NCI-H82 (cell line): ENCODE results near the gene USF2.
"Not testable (repeated sequence)": the region's sequence is repeated elsewhere in the genome, so short reads cannot be mapped to it uniquely, and the experiment has no call there.

ENCODE experiments used
- DNase-seq: peaks from one replicate; lab custom pipeline; 2025; lab: John Stamatoyannopoulos, UW

Gene USF2, protein sequence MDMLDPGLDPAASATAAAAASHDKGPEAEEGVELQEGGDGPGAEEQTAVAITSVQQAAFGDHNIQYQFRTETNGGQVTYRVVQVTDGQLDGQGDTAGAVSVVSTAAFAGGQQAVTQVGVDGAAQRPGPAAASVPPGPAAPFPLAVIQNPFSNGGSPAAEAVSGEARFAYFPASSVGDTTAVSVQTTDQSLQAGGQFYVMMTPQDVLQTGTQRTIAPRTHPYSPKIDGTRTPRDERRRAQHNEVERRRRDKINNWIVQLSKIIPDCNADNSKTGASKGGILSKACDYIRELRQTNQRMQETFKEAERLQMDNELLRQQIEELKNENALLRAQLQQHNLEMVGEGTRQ

DNA sequence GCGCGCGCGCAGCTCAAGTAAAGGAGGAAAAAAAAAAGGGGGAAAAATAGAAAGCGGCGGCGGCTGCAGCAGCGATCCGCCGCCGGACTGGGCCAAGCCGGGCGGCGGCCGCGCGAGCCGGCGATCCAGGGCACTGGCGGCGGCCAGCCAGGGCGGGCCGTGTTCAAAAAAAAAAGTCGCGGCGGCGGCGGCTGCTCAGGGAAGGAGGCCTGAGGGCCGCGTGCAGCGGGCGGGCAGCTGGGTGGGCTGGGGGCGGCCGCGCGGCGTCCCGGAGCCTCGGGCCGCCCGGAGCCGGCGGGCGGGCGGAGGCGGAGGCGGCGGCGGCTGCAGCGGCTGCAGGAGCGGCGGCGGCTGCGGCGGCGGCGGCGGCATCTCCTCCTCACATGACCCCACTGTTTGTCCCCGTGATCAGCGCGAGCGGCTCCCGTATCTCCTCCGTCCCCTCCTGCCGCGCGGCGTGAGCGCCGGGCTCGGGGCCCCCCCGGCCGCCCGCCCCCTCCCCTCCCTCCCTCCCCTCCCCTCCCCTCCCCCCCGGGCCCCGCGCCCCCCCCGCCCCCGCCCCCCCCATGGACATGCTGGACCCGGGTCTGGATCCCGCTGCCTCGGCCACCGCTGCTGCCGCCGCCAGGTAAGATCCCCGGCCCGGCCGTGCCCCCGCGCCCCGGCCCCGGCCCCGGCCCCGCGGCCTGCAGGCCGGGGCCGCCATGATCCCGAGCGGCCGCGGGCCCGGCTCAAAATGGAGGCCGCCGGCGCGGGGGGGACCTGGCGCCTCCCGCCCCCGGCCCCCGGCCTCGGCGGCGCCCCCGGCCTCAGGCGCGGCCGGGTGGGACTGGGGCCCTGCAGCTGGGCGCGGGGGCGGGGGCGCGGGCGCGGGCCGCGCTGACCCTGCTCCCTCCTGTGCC is at the start of gene USF2:
Gene USF2 (plus strand): TSS at position 427 of the 902 bp plus-strand sequence. CDS start 140 bp downstream, at position 567.
- DNase-seq: peak; percentile 88

DNA sequence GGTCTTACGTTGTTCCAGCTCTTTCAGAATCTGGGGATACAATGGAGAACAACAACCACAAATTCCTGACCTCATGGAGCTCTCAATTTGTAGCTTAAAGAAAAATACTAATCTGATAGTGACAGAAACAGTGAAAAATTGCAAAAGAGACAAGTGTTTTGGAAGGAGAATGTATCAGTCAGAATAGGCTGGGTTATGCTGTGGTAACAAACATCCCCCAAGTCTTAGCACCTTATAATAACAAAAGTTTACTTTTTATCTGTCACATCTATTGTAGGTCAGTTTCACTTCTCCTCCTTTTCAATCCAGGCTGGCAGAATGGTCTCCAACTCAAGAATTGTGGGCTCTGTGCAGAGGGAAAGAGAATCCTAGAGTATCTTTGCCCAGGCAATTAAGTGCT is 49.8 kb upstream of the USF2 start:
- DNase-seq: no peak

DNA sequence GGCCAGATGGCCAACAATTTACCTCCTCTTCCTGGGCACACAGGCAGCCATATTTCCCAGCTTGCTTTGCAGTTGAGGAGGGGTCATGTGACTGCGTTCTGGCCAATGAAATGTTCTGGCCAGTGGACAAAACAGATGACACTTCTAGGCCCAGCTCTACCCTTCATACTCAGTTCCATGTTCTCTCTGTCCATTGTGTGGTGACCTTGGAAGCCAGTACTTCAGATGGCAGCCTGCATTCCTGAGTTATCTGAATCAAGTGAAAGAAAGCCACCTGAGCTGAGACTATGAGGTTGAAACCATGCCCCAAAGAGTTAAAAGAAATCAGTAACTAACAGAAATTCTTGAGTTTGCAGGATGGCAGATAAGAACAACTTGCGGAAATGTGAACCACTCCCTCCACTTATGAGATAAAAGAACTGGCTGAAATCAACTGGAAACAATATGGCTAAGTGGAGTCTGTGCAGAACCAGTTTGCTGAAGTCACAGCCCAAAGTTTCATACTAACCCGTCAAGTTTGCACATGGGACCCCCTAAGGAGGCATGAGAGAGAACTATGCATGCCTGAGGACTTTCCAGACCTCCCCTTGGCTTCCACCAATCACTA is 48.3 kb upstream of the USF2 start:
- no peak for DNase-seq

DNA sequence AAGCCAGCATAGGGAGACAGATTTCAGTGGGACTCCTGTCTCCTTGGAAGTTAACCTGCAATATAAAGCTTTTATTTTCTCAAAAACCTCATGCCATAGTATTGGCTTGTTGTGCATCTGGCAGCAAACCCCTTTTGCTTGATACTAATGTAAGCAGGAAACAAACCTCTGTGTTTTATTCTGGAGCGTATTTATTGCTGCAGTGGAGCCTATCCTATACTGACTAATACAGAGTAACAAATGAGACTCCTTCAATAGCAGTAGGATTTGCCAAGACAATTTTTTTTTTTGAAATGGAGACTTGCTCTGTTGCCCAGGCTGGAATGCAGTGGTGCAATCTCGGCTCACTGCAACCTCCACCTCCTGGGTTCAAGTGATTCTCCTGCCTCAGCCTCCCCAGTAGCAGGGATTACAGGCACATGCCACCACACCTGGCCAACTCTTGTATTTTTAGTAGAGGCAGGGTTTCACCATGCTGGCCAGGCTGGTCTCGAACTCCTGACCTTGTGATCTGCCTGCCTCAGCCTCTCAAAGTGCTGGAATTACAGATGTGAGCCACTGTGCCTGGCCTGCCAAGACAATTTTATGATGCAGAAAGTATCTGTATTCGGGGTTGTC is 47.7 kb upstream of the USF2 start:
- not testable (repeated sequence) for DNase-seq

DNA sequence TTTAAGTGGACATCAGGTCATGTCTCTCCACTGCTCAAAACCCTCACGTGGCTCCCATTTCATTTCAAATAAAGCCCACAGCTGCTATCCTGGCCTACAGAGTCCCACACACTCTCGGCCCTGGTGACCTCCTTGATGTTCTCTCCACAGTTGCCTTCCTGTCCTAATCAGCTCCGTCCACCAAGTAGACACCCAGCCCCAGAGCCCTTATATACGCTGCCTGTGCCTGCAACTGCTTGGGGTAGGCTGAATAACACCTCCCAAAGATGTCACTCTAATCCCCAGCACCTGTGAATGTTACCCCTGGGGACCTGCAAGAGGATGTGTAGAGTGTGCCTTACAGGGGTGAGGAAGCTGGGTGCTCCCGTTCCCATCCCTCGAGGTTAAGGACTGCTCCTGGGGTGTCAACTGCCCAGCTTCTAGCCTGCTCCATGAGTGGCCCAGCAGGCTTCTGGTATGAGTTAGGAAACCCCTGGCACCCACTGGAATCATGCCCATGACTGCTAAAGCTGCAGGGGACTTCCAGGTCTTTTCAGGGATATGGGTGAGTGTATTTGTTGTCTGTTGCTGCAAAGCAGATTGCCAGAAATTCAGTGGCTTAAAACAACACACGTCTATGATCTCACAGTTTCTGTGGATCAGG is 46.3 kb upstream of the USF2 start:
- no peak for DNase-seq

DNA sequence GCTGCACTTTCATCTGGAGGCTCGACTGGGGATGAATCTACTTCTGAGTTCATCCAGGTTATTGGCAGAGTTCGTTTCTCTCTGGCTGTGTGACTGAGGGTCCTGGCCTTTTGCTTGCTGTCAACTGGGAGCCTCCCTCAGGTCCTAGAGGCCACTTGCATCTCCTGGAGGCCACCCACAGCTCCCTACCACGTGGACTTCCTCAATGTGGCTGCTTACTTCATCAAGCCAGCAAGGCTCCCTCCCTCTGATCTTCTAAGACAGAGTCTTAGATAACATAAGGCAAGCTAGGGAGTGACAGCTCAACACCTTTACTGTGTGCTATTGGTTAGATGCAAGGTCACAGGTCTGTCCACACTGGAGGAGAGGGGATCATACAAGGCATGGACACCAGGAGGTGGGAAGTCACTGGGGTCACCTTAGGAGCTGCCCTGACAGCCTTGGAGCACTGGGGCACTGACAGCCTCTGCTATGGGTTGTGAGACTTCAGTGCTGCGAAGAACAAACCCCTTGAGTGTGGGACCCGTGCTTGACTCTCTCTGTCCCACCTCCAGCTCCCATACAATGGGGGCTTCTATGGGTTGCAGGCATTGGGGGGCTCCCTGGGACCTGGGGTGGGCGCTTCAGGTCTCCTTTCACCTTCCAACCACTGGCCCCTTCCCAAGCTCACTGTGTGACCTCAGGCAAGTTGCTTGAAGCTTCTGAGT is 45.5 kb upstream of the USF2 start:
- DNase-seq: no peak

DNA sequence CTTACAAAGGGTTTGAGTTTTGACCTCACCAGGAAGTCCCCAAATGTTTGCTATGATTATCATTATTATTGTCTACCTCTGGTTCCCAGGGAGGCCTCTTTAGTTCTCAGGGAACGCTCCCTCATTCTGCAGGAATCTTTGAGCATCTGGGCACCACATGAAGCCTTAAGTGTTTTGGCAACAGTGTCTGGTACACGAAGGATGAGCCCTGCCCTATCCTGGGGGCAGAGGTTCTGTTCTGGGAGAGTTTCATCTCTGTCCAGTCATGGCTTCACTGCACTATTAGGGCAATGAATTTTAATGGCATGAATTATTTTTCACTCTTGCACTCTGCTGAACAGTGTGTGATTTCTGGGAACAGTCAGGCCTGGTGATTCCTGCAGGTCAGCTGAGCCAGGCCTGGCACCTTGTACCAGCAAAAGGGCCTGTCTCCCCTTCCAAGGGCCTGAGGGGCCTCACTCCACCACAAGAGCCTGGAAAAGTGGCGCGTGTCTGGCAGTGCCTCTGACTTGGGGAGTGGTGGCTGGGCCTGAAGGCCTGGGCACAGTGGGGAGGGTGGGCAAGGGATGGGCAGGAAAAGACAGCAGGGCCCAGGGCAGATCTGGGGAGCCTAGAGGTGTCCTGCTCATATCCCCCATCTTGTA is 44.8 kb upstream of the USF2 start:
- no peak for DNase-seq

DNA sequence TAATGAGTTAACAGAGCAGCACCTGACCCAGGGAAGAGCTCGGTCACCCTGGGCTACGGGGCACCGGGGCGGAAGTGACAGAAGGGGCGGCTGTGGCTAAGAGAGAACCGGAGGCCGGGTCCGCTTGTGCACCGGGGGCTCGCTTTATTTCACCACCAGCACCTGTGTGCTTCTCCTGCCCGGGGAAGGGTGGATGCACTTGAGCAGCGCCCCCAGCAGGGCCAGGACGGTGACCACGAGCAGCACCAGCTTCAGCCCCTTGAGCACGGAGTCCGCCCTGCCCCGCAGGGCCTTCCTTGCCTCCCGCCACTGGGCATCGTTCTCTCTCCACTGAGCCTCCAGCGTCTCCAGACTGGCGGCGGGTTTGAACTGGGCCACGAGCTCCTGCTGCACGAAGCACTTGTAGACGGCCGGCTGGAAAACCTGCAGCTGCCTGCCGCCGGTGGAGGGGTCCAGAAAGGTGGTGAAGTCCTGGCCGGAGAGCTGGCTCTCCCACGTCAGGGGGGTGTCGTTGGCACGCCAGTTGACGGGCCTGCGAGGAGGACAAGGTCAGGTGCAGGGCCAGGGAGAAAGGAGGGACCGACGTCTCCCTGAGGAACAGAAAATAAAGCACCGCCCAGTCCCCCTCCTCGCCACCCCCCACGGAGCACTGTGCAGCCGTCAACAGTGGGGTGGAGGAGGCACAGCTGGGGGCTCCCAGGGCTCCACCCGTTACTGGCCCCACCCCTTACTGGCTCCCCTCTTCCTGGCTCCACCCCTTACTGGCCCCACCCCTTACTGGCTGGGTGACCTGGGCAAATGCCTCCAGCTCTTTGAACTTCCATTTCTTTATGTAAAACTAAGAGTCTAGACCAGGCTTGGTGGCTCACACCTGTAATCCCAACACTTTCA is 43.8 kb upstream of the USF2 start:
- DNase-seq: no peak

DNA sequence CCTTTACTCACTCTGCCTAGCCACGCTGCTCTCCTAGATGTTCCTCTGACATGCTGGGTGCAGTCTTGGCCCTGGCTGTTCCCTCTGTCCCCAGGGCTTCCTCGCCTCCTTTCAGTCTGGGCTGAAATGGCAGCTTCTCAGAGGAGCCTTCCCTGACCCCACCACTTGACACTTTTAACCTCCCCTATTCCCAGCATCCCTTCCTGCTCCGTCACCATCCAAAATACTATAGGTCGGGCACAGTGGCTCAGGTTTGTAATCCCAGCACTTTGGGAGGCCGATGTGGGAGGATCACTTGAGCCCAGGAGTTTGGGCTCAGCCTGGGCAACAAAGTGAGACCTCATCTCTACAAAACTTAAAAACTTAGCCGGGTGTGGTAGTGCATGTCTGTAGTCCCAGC is 42.8 kb upstream of the USF2 start:
- no peak for DNase-seq

DNA sequence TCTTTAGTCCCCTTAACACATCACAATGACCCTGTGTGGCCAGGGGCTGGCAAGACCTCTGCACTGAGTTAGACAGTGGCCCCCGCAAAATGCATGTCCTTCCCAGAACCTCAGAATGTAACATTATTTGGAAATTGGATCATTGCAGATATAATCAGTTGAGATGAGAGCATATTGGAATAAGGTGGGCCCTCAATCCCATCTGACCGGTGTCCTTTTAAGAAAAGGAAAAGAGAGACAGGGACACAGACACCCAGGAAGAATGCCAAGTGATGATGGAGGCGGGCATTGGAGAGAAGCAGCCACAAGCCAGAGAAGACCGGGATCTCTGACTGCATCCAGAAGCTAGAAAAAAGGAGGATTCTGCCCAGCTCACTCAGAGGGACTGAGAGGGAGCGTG is 42.0 kb upstream of the USF2 start:
- DNase-seq: no peak

DNA sequence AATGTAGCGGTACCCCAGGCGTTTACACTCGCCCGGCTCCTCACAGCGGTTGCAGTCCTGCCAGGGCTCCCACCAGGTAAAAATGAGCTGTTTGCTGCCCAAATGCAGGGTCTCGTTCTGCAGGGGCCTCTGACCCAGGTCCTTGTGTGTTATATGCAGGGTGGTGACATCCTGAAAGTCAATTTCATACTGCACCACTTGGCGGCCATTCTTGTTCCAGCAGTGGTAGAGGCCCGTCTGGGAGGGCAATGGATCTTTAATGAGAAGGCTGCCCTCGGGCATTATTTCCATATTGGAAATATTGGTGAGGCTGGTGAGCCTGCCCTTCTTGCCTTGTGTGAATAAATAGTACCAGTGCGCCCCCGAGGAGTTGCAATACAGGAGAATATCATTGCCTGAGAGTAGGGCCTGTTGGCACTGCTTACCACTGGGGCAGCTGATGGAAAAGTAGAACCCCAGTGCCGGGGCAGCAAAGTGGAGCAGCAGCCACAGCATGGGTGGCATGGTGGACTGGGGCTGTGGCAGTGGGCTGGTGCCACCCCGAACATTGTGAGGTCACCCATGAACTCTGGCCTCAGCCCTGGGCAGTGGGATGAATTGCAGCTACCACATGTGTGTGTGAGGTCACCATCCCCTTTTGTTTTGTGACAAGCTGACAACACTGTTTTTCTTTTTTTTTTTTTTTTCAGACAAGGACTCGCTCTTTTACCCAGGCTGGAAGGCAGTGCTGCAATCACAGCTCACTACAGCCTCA is 40.4 kb upstream of the USF2 start, which contains the start of gene FAM187B:
Gene FAM187B (minus strand): TSS at position 563 of the 754 bp plus-strand sequence. CDS start 59 bp downstream, at position 504.
- no peak for DNase-seq

DNA sequence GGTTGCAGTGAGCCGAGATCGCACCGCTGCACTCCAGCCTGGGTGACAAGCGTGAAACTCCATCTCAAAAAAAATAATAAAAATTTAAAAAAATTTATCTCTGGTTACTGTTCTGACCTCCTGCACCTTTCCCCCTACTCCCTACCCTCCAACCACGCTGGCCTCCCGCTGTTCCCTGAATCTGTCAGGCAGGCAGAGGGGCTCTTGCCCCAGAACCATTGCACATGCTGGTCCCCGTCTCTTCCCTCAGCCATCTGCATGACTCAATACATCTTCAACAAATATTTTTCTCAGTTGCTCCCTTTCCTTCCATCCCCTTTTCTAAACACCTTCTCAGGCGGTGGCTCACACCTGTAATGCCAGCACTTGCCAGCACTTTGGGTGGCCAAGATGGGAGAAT is 39.2 kb upstream of the USF2 start:
- no peak for DNase-seq

DNA sequence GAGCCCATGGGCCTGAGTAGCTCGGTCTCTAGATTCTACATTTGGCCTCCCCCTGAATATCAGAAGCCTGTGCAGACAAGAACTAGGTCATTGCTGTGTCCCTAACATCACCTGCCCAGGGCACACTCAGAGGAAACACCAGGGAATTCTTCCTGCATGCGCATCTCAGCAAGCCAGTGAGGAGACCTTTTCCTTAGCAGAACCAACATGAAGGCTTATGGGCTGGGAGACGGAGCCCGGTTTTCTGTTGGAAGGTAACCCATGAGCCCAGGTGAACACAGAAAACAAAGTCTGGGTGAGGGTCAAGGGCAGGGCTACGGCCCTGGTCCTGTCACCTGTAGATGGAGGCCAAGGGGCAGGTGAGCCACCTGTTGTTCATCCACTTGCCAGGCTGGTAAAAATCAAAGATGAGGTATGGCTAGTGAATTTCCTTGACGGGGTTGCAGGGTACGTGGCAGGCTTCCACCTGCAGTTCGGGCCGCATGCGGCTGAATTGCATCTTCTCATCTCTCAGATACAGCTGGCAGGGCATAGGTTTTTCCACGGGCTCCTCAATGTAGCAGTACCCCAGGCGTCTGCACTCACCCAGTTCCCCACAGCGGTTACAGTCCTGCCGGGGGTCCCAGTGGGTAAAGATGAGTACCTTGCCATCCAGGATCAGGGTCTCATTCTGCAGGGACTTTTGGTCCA is 36.7 kb upstream of the USF2 start:
- no peak for DNase-seq

DNA sequence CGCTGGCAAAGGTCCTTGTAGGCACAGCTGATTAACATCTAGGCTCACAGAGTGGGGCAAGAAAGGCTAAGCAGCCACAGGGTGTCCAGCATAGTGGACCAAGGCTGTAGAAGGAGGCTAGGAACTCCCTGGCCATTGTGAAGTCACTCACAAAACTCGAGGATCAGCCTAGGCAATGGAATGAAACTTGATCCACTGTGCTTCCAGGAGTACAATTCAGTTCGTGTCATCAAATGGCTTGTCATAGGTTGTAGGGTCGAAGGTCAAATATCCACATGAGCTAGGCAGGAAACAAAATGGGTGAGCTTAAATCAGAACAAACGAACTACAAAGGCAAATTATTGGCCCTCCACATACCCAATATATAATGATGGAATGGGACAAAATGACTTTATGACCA is 35.9 kb upstream of the USF2 start:
- no peak for DNase-seq

DNA sequence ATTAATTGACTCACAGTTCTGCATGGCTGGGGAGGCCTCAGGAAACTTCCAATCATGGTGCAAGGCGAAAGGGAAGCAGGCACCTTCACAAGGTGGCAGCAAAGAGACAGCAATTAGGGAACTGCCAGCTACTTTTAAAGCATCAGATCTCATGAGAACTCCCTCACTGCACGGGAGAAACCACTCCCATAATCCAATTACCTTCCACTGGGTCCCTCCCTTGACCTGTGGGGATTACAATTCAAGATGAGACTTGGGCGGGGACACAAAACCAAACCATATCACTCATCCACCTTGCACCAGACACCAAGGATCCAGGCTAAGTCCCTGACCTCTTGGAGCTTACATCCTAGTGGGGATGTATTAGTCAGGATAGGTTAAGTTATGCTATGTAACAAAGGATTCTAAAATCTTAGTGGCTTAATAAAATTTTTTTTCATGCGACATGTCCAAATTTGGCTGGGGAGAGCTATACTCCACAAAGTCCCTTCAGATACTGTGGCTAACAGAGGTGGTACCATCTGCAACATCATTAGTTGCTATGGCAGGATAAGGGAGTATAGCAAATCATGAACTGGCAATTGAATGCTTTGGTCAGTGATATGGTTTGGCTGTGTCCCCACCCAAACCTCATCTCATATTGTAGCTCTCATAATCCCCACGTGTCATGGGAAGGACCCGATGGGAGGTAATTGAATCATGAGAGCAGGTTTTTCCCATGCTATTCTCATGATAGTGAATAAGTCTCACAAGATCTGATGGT is 31.9 kb upstream of the USF2 start:
- DNase-seq: peak; percentile 55

DNA sequence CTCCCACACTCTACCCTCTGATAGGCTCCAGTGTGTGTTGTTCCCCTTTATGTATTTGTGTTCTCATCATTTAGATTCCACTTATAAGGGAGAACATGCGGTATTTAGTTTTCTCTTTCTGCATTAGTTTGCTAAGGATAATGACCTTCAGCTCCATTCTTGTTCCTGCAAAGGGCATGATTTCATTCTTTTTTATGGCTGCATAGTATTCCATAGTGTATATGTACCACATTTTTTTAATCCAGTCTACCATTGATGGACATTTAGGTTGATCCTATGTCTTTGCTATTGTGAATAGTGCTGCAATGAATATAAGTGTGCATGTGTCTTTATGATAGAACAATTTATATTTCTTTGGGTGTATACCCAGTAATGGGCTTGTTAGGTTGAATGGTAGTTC is 29.2 kb upstream of the USF2 start:
- not testable (repeated sequence) for DNase-seq

DNA sequence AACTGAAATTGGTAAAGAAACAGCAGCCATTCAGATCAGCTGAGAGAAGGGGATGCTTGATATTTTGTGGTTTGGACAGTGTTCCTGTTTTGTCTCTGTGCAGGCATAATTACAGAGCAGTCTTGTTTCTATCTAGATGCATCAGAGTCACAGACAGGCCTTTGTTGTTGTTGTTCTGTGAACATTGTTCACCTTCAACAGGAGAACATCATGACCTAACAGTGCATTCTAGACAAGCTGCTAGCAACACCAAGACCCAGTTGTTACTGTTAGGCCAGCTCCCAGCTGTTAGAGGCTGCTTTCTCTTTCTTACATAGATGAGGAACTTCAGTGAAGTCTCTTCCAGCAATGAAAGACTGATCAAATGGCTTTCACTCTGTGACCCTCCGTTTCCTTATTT is 28.4 kb upstream of the USF2 start:
- no peak for DNase-seq
